SW 1271 (cell line): Measurements from ENCODE around the gene TRIM8.
A peak's percentile ranks its signal among the peaks of the same experiment; 100 is the strongest.

Experiments
- DNase-seq, 2 experiments: peaks; one replicate each; lab custom pipeline; 2025; lab: John Stamatoyannopoulos, UW

The TRIM8 gene, protein sequence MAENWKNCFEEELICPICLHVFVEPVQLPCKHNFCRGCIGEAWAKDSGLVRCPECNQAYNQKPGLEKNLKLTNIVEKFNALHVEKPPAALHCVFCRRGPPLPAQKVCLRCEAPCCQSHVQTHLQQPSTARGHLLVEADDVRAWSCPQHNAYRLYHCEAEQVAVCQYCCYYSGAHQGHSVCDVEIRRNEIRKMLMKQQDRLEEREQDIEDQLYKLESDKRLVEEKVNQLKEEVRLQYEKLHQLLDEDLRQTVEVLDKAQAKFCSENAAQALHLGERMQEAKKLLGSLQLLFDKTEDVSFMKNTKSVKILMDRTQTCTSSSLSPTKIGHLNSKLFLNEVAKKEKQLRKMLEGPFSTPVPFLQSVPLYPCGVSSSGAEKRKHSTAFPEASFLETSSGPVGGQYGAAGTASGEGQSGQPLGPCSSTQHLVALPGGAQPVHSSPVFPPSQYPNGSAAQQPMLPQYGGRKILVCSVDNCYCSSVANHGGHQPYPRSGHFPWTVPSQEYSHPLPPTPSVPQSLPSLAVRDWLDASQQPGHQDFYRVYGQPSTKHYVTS

DNA sequence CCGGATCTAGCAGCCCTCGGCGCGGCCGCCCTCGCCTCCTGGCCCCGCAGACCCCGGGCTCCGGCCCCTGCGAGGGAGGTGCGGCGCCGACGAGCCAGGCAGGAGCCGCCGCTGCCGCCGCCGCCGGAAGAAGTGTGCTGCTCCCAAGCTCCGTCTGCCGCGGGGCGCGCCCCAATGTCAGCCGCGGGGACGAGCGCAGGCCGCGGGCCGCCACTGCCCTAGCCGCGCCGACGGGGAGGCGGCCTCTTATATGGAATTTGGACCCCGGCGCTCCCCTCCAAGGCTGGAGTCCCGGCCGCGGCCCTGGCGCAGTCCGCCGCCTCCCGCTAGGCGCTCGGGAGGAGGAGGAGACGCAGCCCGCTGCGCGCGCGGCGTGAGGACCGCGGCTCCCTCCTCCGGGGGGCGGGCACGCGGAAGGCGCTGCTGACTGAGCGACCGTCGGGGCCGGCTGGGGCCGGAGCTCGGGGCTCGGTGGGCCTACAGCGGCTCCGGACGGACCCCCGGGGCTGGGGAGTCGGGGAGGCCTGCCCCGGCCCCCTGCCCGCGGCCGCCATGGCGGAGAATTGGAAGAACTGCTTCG, at the start of gene TRIM8:
TSS of gene TRIM8 (plus strand) at position 414 of the 580 bp plus-strand sequence. CDS start at position 553, 139 bp downstream.
- DNase-seq, result peak in 1 of 2 experiments; percentile 43

DNA sequence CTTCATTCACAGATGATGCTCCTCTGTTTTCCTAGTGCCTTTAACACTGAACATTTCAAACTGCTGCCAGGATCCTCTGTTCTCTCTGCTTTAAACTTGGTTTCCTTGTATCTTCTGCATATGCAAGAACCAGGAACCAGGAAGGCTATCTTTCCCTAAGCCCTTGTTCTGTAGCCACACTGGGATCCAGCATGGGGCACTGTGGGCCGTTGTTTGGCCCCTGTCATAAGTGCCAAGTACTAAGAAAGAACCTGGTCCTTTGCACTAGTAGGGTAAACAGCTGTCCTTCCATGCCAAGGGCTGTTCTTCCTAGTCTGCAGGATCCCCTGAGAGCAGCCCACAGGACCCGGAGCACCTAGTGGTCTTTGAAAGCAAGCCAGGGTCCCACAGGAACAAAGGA, 49.0 kb upstream of the TRIM8 start:
- no peak for DNase-seq

DNA sequence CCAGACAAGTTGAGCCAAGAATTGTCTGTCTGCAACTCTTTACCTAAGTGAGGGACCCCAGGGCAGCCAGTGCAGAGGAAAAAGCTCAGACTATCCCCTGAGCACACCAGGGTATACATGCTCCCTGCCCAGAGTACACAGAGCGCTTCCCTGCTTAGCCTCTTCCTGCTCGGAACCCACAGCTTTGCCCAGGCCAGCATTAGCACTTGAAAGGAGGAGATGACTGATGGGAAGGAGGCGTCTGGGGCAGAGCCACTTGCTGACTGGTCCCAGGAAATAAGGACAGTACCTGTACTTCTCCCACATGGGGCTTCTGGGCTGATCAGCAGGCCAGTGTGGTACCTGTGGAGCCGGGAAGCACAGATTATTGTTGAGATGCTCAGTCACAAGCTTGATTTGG, 48.4 kb upstream of the TRIM8 start:
- no peak for DNase-seq

DNA sequence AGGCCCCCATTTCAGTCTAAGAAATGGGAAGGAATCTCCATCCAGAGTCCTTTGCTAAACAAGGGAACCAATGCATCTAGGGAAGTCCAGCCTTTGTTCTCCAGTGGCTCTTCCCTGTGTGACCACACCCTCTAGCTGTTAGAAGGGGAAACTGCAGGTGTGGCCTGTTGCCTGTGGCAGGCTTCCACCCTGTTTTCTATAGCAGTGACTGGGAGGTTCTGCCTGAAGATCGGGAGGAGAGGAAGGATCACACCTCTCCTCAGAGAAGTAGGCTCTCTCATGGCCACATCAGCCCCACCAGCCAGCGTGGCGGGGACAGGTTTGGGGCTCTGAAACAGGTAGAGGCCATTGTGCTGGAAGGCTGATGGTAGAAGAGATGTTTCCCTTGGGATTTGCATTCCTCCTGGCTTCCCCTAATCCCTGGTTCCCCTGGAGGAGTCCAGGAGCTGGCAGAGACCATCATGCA, 47.7 kb upstream of the TRIM8 start:
- peak in 1 of 2 experiments; percentile 58 for DNase-seq

DNA sequence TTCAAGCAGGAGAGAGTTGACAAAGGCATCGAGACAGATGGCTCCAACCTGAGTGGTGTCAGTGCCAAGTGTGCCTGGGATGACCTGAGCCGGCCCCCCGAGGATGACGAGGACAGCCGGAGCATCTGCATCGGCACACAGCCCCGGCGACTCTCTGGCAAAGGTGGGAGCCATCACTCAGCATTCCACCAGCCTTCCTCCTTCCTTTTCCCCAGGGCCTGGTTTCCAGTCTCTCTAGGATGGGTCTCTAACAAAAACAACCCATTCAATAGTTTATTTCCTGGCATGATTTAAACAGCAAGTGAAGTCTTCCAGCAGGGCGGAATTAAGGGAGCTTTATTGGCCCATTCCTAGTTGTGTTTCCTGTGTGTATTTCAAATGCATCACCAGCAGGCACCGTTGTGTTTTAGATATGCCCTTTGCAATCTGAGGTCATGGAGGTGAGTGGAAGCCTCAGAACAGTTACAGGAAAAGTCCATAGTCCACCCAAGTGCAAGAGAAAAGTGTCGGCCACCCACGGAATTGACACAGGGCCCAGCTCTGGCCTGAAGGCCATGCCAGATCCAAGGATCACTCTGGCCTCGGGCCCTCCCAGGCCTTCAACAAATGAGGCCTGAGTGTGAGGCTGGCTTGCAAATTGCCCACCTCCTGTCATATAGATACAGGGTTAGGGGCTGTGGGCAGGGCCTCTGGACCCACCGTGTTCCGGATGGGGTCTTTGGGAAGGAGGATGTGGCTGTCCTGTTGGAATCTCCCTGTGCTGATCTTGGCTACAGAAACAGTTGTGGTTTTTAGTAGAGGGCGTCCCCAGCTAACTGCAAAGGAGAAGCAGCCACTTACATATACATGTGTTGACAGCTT, 46.9 kb upstream of the TRIM8 start:
- no peak for DNase-seq

DNA sequence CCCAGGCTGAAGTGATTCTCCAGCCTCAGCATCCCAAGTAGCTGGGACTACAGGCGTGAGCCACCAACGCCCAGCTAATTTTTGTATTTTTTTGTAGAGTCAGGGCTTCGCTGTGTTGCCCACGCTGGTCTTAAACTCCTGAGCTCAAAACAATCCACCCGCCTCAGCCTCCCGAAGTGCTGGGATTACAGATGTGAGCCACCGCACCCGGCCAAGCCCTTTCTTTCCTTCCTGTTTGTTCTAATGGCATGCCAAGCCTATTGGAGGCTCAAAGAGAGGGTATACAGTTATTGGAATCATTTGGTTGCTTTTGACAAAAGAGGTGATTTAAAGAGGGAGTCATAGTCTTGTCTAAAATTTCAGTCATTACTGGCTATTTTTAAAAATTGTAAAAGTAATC, 46.0 kb upstream of the TRIM8 start:
- DNase-seq, result no peak

DNA sequence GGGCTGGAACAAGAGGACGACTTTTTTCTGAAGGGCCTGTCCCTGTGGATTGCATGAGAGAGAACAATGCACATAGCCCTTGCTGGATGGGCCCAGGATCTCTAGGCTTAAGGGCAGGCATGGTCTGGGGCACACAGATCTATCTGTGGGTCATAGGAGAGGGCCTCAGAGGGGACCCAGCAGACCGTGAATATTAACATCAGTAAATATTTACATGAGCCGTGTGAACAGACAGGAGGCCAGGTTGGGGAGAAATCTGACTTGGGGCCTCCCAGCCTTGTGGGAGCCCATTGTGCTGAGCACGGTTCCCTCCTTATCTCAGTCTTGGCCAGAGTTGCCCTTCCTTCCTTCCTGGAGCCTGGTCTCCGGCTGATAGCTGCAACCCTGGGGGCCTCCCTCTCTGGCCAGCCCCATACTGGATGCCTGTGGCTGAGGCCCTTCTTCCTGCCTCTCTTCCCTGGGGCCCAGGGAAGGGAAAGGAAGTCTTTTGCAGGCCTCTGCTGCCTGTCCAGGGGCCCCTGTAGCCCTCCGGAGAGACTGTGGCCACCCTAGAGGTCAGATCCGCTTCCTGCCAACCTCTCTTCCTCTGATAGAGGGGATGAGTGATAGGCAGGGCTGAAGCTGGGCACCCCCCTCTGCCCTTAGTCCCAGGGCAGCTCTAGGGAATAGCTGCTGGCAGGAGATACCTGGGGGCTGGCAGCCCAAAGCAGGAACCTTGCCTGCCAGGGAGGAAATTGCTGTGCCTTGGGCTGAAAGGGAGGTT, 44.5 kb upstream of the TRIM8 start:
- no peak for DNase-seq

DNA sequence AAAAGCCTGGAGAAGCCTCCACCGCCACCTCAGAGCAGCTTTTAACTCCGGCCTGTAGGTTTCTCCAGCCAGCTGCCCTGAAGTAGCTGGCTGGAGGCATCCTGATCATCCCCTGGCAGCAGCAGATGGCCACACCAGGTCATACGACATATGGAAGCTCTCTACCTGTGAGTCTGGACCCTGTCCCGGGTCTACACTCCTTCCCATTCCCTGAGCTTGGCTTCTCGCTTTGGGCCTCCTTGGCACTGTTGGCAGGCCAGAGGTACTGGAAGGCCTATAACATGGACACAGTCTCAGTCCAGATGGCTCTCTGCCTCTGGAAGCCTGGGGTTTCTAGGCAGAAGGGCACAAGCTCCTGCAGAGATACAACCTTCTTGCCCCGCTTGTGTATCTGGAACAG, 43.5 kb upstream of the TRIM8 start:
- DNase-seq, result no peak

DNA sequence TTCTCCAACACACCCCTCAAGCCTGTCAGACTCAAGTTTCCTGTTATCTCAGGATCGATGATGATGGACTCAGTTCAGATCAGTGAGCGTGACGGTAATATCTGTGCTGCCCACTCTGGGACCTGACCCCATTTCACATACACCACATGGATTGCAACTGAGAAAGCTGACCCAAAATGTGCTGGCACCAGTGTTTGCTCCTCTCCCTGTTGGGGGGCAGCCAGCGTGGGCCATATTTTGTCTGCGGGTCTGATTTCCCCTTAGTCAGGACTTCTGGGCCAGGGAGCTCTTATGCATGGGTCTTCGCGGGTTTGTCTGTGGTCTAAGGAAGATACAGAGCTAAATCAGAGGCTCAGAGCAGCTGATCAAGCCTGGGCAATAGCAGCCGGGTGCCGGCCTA, 42.6 kb upstream of the TRIM8 start:
- DNase-seq, result no peak

DNA sequence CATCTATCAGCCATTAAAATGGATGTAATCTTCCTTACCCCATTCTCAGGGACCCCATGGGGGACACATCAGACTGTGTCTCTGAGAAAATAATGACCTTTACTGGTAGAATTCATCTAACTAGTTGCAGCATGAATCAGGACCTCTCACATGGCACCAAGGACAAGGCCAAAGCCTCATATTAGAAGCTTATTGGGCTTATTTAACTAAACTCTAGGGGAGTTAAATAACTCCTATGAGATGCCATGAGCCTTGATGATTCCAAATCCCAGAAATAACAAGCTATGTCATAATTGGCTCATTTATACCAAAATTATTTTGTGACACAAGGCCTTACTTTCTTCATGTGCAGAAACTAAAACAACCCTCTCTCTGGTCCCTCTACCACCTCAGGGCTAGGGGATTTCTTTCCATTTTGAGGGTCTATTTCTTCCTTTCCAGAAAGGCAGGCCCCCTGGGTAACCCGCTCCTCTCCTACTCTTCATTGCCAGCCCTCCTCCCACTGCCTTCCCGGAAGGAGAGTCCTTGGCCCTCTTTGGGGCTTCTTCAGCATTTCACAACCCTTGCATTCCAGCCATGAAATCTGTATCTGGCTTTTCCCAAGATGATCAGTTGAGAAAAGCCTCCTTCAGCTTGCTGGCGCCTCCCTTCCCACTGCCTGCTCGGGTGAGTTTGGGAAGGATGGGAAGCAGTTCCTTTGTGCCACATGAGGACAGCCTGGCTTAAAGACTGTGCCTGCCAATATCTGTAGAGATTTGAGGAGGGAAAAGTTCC, 41.8 kb upstream of the TRIM8 start:
- no peak for DNase-seq

DNA sequence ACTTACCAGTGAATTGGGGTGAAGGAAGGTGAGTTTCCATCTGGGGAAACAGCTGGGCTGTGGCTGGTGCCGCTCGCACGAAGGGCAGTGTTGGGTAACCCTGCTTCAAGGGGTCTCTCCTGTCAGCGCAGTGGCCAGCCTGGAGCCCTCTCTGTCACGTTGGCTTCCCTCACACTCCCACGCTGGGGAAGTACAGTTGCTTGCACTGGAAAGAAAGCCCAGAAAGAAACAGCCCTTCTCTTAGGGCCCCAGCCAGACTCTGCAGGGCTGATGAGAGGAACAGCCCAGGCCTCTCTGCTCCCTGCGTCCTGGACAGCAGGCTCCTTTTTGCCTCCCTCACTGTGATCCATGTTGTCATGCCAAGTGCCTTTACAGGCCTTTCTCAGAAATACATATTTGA, 40.3 kb upstream of the TRIM8 start:
- no peak for DNase-seq

DNA sequence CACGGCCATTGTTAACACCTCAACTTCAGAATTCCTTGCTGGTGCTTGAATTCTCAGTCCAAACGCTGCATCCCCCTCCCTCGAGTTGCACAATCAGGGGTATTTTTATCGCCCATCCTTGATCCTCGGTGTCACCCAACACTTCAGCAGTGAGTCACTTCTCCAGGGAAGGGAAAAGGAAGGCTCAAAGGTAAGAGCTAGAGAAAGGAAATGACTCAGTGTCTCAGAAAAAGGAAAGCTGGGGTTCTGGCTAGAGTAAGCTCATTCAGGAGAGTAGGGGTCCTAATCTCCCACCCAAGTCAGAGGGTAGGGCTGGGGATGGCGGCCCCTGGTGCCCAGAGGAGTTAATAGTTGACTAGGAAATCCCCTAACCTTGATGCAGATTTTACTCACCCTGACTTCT, 39.8 kb upstream of the TRIM8 start:
- peak; percentile 45 to 73 for DNase-seq

DNA sequence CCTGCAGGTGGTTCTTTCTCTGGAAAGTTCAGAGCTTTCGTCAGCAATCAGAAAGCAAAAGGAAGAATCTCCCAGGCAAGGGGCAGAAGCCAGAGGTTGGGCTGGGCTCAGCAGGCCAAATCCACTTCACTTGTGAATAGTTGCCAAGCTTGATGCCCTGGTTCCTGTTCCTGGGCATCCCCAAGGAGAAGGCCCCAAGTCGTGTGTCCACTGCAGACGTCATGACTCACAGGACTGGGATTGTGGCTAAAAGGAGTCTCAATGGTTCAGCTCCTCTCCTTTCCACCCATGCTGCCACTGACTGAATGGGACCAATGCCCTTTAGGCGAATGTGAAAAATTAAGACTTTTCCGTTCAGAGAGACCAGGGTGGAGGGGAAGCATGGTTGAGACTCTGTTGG, 38.6 kb upstream of the TRIM8 start:
- DNase-seq, result no peak

DNA sequence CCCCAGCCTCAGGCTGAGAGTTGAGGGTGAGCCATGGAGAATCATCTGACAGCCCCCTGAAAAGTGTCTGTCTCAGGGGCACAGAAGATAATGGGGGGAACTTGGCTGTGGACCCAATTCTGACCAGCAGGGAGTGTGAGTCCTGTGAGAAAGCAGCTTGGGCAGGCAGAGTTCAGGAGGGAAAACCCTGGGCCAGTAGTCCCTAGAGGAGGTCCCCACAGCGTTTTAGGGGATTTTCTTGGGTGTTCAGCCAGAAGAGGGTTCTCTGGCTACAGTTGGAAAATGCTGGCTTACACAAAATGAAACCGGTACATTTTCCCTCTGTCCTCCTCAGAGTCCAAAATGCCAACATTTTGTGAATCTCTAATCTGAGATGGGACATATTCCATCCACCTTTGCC, 35.8 kb upstream of the TRIM8 start:
- DNase-seq, result no peak

DNA sequence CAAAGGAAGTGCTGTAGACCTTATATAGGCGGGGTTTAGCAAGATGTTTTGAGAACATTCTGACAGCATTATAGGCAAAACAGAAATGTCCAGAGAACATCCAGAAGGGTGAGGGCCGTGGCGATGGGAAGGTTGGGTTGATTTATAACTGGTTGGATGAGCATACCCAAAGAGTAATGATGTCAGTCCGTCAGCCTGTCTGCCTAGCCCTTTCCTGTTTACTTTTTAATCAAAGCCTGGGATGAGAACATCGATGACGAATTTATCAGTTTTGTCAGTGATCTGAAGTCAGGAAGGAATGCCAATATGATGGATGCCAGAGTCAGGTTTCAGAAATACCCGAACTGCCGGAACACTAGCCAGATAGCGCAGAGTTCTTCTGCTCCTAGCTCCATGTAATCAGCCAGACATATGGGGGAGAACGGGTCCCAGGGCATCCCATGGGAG, 33.8 kb upstream of the TRIM8 start:
- DNase-seq, result no peak

DNA sequence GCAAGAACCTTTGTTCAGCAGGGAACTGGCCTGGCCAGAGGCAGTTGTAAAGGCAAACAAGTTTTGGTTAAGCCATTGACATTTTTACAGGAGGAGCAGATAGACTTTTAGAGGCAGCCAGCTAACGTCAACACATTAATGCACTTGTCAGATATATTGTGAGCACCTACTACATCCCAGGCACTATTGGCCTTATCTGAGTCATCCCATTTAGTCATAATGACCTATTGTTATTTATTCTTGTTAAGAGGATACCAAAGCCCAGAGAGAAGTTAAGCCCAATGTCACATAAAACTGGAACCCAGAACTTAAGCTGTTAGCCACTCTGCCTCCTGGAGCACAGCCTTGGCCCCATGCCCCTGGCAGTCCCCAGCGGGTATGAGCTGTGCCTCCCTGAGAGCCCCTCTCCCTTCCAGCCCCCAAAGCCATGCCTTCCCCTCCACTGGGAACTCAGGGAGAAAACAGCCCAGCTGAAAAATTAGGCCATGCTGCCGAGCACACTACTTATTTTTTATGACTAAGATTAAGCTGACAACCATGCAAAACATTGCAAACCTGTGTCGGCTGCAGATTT, 32.7 kb upstream of the TRIM8 start:
- DNase-seq, result no peak

DNA sequence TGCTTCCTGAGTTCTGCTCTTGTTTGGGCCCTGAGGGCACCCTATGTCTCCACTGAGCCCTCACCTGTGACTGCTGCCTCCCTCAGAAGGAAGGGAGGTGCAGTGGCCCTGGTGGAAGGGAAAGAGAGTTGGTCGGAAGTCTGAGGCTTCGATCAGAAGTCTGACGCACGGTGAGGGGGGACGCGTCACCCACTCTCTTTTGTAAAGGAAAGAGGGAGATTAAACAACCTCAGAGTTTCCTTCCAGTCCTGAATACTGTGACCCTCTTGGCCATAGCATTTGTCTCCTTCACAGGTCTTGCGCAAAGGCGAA, 31.4 kb upstream of the TRIM8 start:
- DNase-seq, result no peak

DNA sequence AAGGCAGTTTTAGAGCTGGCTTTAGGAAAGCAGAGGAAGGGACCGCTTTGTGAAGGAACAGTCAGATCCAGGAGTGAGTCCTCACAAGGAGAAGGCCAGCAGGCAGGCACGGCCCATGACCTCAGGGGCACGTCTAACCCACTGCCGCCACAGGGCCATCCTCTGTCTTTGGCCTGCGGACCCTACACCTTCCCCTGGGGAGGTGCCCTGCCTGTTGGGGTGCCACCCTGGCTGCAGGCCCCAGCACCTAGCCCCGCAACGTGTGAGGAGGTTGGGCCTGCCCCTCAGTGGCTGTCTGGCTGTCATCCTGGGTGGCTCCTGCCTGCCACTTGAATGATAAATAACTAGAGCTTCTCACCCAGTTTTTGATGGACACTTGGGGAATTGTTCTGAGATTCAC, 31.0 kb upstream of the TRIM8 start:
- no peak for DNase-seq

DNA sequence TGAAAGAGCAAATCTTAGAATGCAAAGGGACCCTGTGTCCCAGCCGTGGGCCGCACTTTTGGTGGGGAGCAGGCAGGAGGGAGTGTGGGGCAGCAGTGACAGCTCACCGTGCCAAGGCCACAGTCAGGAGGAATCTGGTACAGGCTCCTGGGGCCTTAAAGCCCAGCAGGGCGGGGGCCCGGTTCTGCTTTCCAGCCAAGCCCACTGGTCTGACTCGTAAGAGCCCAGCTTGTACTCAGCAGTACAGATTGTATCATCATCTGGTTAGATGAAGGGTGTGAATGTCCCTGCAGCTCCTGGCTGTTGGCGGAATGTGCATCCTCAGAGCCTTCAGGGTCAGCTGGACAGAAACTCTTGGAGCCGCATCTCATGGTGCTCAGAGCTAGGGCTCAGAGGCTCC, 30.5 kb upstream of the TRIM8 start:
- DNase-seq, result no peak

DNA sequence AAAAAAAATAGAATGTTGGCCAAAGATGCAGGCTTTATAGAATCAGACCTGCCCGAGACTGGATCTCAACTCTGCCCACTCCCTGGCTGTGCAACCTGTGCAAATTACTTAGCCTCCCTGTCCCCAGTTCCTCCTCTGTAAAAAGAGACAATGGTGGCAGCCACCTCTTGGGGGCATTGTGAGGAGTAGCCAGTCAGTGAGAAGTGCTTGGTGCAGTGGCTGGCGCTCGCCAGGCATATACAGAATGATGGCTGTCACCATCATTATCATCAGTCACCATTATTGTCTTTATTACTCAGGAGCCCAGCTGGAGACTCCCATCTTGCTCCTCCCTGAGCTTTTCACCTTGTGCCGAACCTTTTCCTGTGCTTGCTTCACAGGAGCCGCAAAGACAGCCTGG, 29.4 kb upstream of the TRIM8 start:
- no peak for DNase-seq

DNA sequence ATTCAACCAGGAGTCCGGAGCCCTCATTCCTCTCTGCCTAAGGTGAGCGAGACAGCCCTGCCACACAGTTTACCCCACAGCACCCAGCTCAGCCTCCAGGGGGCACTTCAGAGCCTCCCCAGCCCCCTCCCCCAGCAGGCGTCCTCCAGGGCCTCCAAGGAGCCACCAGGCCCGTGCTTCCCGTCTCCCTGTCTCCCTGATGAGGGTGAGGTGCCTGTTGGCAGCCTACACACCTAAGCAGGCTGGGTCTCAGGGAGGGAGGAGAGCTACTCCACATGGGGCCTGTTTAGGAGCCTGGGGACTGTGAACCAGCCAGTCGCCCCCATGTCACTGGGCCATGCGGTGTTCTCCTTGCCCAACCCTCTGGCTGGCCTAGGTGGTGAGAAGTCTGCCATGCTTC, 28.9 kb upstream of the TRIM8 start:
- no peak for DNase-seq
